Measurements from ENCODE around the gene ADPRHL1. TPM values are rescaled to one million over a fixed set of nuclear protein-coding genes. Genes with fewer than 3 reads are reported as not detected.

The ADPRHL1 gene
- total RNA-seq, 1 donor from 2014 or later = 2.7 TPM

DNA sequence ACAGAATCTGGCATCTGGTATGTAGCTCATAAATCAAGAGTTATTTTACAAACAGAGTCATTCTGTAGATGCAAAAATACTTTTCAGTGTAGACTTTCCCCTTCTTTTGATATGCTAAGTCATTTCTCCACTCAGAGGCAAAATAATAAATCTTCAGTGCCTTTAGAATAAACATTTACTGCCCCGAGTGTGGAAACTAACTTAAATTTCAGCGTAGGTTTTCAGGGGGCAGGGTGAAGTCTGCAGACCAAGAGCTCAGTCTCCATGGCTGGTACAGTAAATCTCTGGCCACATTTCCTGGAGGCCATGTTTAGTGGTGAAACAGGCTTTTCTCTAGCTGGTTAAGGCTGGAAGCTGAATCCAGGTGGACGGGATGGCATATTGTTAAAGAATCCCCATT is 13.1 kb upstream of the ADPRHL1 start:
- DNase-seq (no peak), ATAC-seq (no peak)
- H3K9me3 ChIP-seq = no peaks in the 10 kb centered on the region
- H3K27ac ChIP-seq = no peak overlapping the region
- TF ChIP-seq, protein P1, sequence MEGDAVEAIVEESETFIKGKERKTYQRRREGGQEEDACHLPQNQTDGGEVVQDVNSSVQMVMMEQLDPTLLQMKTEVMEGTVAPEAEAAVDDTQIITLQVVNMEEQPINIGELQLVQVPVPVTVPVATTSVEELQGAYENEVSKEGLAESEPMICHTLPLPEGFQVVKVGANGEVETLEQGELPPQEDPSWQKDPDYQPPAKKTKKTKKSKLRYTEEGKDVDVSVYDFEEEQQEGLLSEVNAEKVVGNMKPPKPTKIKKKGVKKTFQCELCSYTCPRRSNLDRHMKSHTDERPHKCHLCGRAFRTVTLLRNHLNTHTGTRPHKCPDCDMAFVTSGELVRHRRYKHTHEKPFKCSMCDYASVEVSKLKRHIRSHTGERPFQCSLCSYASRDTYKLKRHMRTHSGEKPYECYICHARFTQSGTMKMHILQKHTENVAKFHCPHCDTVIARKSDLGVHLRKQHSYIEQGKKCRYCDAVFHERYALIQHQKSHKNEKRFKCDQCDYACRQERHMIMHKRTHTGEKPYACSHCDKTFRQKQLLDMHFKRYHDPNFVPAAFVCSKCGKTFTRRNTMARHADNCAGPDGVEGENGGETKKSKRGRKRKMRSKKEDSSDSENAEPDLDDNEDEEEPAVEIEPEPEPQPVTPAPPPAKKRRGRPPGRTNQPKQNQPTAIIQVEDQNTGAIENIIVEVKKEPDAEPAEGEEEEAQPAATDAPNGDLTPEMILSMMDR (IDR thresholded peaks at IDR 0.05) = no peak
- H3K4me1 ChIP-seq = no peaks in the 10 kb centered on the region
- H3K27me3 ChIP-seq (ENCODE audit: low read depth) = no peaks in the 10 kb centered on the region
- no peak overlapping the region for H3K4me3 ChIP-seq
- intact Hi-C loops (cut with DNase I) = no loop called here
- H3K36me3 ChIP-seq = peaks cover 37% of the 10 kb centered on the region

DNA sequence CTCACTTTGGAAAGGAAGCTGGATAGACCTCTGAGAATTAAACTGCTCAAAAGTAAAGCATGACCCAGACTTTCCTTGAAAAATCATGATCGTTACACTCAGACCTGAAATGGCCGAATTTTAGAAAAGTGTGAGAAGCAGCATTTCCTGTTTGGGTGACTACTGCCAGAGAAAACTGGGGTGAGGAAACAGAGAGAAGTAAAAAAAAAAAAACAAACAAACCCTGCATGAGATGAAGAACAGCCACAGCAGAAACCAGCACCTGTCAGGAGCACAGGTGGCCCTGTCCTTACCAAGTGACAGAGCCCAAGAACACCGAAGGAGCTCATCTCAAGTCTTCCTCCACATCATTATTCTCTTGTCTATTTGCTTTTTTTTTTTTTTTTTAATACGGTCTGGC is 12.0 kb upstream of the ADPRHL1 start:
- peaks cover 47% of the 10 kb centered on the region for H3K36me3 ChIP-seq
- H3K4me1 ChIP-seq = no peaks in the 10 kb centered on the region
- intact Hi-C loops (cut with DNase I) = no loop called here
- no peaks in the 10 kb centered on the region for H3K9me3 ChIP-seq
- DNase-seq (no peak), ATAC-seq (no peak)
- no peaks in the 10 kb centered on the region for H3K27me3 ChIP-seq (ENCODE audit: low read depth)
- H3K4me3 ChIP-seq = no peak overlapping the region
- no peak overlapping the region for H3K27ac ChIP-seq
- TF ChIP-seq, protein P1 (IDR thresholded peaks at IDR 0.05) = no peak

DNA sequence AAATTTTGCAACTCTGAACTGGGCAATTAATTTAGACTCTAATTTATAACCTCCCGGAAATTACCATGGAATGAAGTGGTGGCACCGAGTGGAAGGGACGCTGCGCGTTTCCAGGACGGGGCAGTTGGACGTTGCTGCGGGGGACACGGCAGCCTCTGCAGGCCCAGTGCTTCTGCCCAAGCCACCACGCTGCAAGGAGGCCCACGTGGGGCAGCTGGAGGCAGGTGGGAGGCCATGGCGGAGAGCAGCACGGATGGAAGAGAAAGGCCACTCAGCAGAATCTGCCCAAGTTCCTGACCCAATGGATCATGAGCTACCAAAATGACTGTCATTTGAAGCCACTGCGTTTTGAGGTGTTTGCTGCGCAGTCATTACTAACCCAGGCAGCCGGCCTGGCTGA is 11.2 kb upstream of the ADPRHL1 start:
- intact Hi-C loops (cut with DNase I) = no loop called here
- no peaks in the 10 kb centered on the region for H3K4me1 ChIP-seq
- TF ChIP-seq, protein P1 (IDR thresholded peaks at IDR 0.05) = no peak
- no peaks in the 10 kb centered on the region for H3K27me3 ChIP-seq (ENCODE audit: low read depth)
- H3K4me3 ChIP-seq = no peak overlapping the region
- DNase-seq = no peak
- no peak for ATAC-seq
- H3K36me3 ChIP-seq = peaks cover 50% of the 10 kb centered on the region
- no peaks in the 10 kb centered on the region for H3K9me3 ChIP-seq
- H3K27ac ChIP-seq = no peak overlapping the region

DNA sequence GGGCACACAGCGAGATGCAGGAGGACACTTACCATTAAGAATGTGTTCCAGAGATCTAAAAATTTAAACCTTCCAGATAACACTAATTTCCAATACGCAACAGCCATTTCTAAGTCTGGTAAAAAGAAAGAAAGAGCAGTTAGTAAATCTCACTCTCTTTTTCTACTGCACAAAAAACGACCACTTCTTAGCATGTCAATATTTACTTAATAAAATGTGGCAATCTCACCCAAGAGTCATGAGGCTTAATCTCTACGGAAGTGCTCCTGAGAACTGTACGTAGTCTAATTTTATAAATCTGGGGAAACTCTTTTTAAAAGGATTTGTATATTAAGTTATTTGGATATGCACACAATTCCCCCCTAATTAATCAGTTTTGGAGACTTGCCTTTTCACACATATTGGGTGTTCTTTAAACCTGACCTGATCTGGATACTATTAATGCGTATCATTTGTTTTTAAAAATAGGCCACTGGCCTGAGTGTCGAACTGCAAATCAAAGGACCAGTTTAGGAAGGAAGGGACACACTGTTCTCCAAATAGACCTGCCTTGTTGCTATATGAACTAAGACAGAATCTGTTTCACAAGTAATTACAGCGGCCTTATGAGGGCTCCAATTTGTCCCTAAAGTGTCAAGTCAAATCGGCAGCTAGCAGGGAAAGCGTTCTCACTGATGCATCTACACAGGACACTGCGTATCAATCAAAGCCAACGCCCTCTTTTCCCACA is 7.9 kb upstream of the ADPRHL1 start:
- Histone ChIP-seq H3K36me3 (peaks cover 66% of the 10 kb centered on the region), H3K4me3 (no peak overlapping the region)

DNA sequence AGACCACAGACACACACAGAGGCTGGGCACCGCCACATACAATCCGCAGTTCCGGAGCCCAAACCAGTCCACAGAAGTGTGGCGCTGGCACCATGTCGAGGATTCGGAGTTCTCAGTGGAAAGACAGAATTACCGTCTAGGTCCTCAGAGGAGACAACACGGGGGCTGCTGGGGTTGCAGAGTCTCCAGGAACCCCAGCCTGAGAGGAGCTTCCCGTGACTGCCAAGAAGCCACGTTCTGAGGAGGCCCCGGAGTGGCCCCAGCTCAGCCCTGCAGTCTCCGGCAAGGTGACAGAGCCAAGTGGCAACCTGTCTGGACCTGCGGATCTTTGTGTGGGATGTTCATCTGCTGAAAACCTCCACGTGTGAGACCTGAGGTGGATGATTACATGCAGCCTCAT is 7.3 kb upstream of the ADPRHL1 start:
- Histone ChIP-seq H3K4me3 (no peak overlapping the region), H3K9me3 (no peaks in the 10 kb centered on the region), H3K36me3 (peaks cover 72% of the 10 kb centered on the region), H3K27ac (peak overlapping the region; percentile 59), H3K4me1 (no peaks in the 10 kb centered on the region), H3K27me3 (ENCODE audit: low read depth) (no peaks in the 10 kb centered on the region)
- DNase-seq (no peak), ATAC-seq (peak; percentile 25 to 38)
- TF ChIP-seq, protein P1 (IDR thresholded peaks at IDR 0.05) = no peak
- intact Hi-C loops (cut with DNase I) = no loop called here

More for the DNA sequence above, 7.9 kb upstream of the ADPRHL1 start:
- intact Hi-C loops (cut with DNase I) = no loop called here
- DNase-seq = no peak
- peak; percentile 65 to 86 for ATAC-seq
- Histone ChIP-seq H3K27me3 (ENCODE audit: low read depth) (no peaks in the 10 kb centered on the region), H3K9me3 (no peaks in the 10 kb centered on the region), H3K4me1 (no peaks in the 10 kb centered on the region), H3K27ac (peak overlapping the region; percentile 59)
- TF ChIP-seq, protein P1 (IDR thresholded peaks at IDR 0.05) = no peak

Measured in lower lobe of right lung (tissue), 2 donors.